CD4-positive, alpha-beta T cell treated with Interleukin-10 for 1 hour (primary cell): ENCODE measurements around the gene COPS9.

Experiments
- DNase-seq: peaks from one replicate; pipeline ENCODE4 v3.0.0-alpha.2; 2020

The COPS9 gene

GRCh38 chr2:240147382-240147781 is 11.3 kb upstream of the COPS9 start:
- no peak for DNase-seq

- DNase-seq = no peak
Measured at GRCh38 chr2:240146627-240147278, 10.6 kb upstream of the COPS9 start.

GRCh38 chr2:240146141-240146561 is 10.0 kb upstream of the COPS9 start:
- no peak for DNase-seq

GRCh38 chr2:240145461-240145860 is 9.4 kb upstream of the COPS9 start:
- no peak for DNase-seq

- DNase-seq = no peak
Measured at GRCh38 chr2:240144649-240145261, 8.7 kb upstream of the COPS9 start.

- peak; percentile 80 for DNase-seq
Measured at GRCh38 chr2:240143801-240144648, 7.9 kb upstream of the COPS9 start.

GRCh38 chr2:240143276-240143675 is 7.2 kb upstream of the COPS9 start:
- DNase-seq = no peak

- no peak for DNase-seq
Measured at GRCh38 chr2:240142859-240143258, 6.8 kb upstream of the COPS9 start.

- no peak for DNase-seq
Measured at GRCh38 chr2:240142256-240142775, 6.2 kb upstream of the COPS9 start.

GRCh38 chr2:240141736-240142135 is 5.6 kb upstream of the COPS9 start:
- no peak for DNase-seq

- DNase-seq = no peak
Measured at GRCh38 chr2:240140920-240141319, 4.8 kb upstream of the COPS9 start.

- DNase-seq = no peak
Measured at GRCh38 chr2:240140511-240140910, 4.4 kb upstream of the COPS9 start, which contains the start of gene OTOS. OTOS (minus strand) TSS chr2:240140658; CDS start chr2:240140326, 332 bp downstream.

GRCh38 chr2:240139666-240140393 is 3.7 kb upstream of the COPS9 start:
- no peak for DNase-seq

- DNase-seq = no peak
Measured at GRCh38 chr2:240139011-240139441, 2.9 kb upstream of the COPS9 start.

- DNase-seq = no peak
Measured at GRCh38 chr2:240138254-240138984, 2.3 kb upstream of the COPS9 start.

- DNase-seq = no peak
Measured at GRCh38 chr2:240137596-240138253, 1.6 kb upstream of the COPS9 start.

GRCh38 chr2:240136671-240137292 is 677 bp upstream of the COPS9 start:
- peak; percentile 21 for DNase-seq

GRCh38 chr2:240135706-240136012 is 446 bp downstream of the COPS9 start:
- no peak for DNase-seq

GRCh38 chr2:240134956-240135520 is 1.1 kb downstream of the COPS9 start:
- no peak for DNase-seq

- no peak for DNase-seq
Measured at GRCh38 chr2:240134466-240134865, 1.6 kb downstream of the COPS9 start.

GRCh38 chr2:240133401-240133800 is 2.7 kb downstream of the COPS9 start:
- DNase-seq = no peak
